Activated CD4-positive, alpha-beta T cell treated with anti-CD3 and anti-CD28 coated beads, Interleukin-2, amount 10 ng/mL, durations not matched to agents 24 days and 14 days (primary cell): Measurements from ENCODE around the gene ZBTB44. TPM values are rescaled to one million over a fixed set of nuclear protein-coding genes. Genes with fewer than 3 reads are reported as not detected.

ENCODE experiments used
- DNase-seq: peaks from one replicate; pipeline ENCODE4 v3.0.0; 2022
- H3K27ac Mint-ChIP-seq: one replicate; pipeline ENCODE4 v1.8.0; 2022; ENCODE audit warnings: mild to moderate bottlenecking, mixed read lengths
- H3K27me3 Mint-ChIP-seq: one replicate; pipeline ENCODE4 v1.8.0; 2022; ENCODE audit warnings: mixed read lengths
- H3K36me3 Mint-ChIP-seq: one replicate; pipeline ENCODE4 v1.8.0; 2022; ENCODE audit warnings: low read depth, mild to moderate bottlenecking, mixed read lengths
- H3K4me1 Mint-ChIP-seq: one replicate; pipeline ENCODE4 v1.8.0; 2021; ENCODE audit warnings: mixed read lengths
- H3K4me3 Mint-ChIP-seq: one replicate; pipeline ENCODE4 v1.8.0; 2022; ENCODE audit warnings: mild to moderate bottlenecking, moderate library complexity, mixed read lengths
- H3K9me3 Mint-ChIP-seq: one replicate; pipeline ENCODE4 v1.8.0; 2021; ENCODE audit warnings: mixed read lengths
- intact Hi-C: fragments of 100-400 bp; cut with micrococcal nuclease; formaldehyde crosslinking; loops from one replicate; pipeline ENCODE4 v1.15.1; 2023
- total RNA-seq: library from RNA; stranded (reverse); gene quantifications from 2 replicates; pipeline ENCODE4 v1.2.3, GENCODE V29; 2022

Gene ZBTB44
- total RNA-seq, 1 donor from 2014 or later, result 36.0 TPM

- Mint-ChIP-seq H3K27ac (no peak overlapping the region), H3K4me3 (no peak overlapping the region), H3K9me3 (no peaks in the 10 kb centered on the region), H3K36me3 (no peaks in the 10 kb centered on the region), H3K27me3 (no peaks in the 10 kb centered on the region), H3K4me1 (peaks cover 2% of the 10 kb centered on the region)
- no peak for DNase-seq
- intact Hi-C loops, result no loop called here
These were observed 91.3 kb downstream of the ZBTB44 start for GRCh38 chr11:130223291-130223971.

- H3K9me3 Mint-ChIP-seq, result no peaks in the 10 kb centered on the region
- no peaks in the 10 kb centered on the region for H3K36me3 Mint-ChIP-seq
- no peak for DNase-seq
- peaks cover 2% of the 10 kb centered on the region for H3K4me1 Mint-ChIP-seq
- no peak overlapping the region for H3K4me3 Mint-ChIP-seq
- intact Hi-C loops, result no loop called here
- H3K27me3 Mint-ChIP-seq, result no peaks in the 10 kb centered on the region
- no peak overlapping the region for H3K27ac Mint-ChIP-seq
These were observed 94.2 kb downstream of the ZBTB44 start for GRCh38 chr11:130220311-130221035.

GRCh38 chr11:130219148-130219547, 95.6 kb downstream of the ZBTB44 start:
- DNase-seq, result no peak
- intact Hi-C loops, result no loop called here
- H3K4me1 Mint-ChIP-seq, result peaks cover 2% of the 10 kb centered on the region
- no peaks in the 10 kb centered on the region for H3K9me3 Mint-ChIP-seq
- H3K36me3 Mint-ChIP-seq, result no peaks in the 10 kb centered on the region
- no peak overlapping the region for H3K4me3 Mint-ChIP-seq
- peaks cover 2% of the 10 kb centered on the region for H3K27me3 Mint-ChIP-seq
- H3K27ac Mint-ChIP-seq, result no peak overlapping the region

- H3K27me3 Mint-ChIP-seq, result peaks cover 2% of the 10 kb centered on the region
- no peaks in the 10 kb centered on the region for H3K36me3 Mint-ChIP-seq
- H3K27ac Mint-ChIP-seq, result no peak overlapping the region
- intact Hi-C loops, result no loop called here
- H3K4me3 Mint-ChIP-seq, result no peak overlapping the region
- no peak for DNase-seq
- no peaks in the 10 kb centered on the region for H3K9me3 Mint-ChIP-seq
- peaks cover 2% of the 10 kb centered on the region for H3K4me1 Mint-ChIP-seq
These were observed 96.1 kb downstream of the ZBTB44 start for GRCh38 chr11:130218501-130219070.

GRCh38 chr11:130217133-130218031, 97.3 kb downstream of the ZBTB44 start:
- intact Hi-C loops, result no loop called here
- Mint-ChIP-seq H3K27ac (no peak overlapping the region), H3K4me1 (no peaks in the 10 kb centered on the region)

GRCh38 chr11:130216591-130217132, 98.1 kb downstream of the ZBTB44 start:
- no peak overlapping the region for H3K4me3 Mint-ChIP-seq
- H3K27ac Mint-ChIP-seq, result no peak overlapping the region
- H3K27me3 Mint-ChIP-seq, result peaks cover 2% of the 10 kb centered on the region
- no peaks in the 10 kb centered on the region for H3K9me3 Mint-ChIP-seq
- H3K4me1 Mint-ChIP-seq, result no peaks in the 10 kb centered on the region
- intact Hi-C loops, result no loop called here
- no peak for DNase-seq
- H3K36me3 Mint-ChIP-seq, result no peaks in the 10 kb centered on the region

More at GRCh38 chr11:130217133-130218031, 97.3 kb downstream of the ZBTB44 start:
- Mint-ChIP-seq H3K36me3 (no peaks in the 10 kb centered on the region), H3K27me3 (peaks cover 2% of the 10 kb centered on the region), H3K9me3 (no peaks in the 10 kb centered on the region), H3K4me3 (no peak overlapping the region)
- DNase-seq, result no peak

GRCh38 chr11:130216221-130216550, 98.5 kb downstream of the ZBTB44 start:
- intact Hi-C loops, result no loop called here
- Mint-ChIP-seq H3K9me3 (no peaks in the 10 kb centered on the region), H3K27ac (no peak overlapping the region), H3K36me3 (no peaks in the 10 kb centered on the region), H3K27me3 (peaks cover 2% of the 10 kb centered on the region), H3K4me3 (no peak overlapping the region), H3K4me1 (no peaks in the 10 kb centered on the region)
- DNase-seq, result no peak

GRCh38 chr11:130215531-130216220, 99.0 kb downstream of the ZBTB44 start:
- no peak for DNase-seq
- H3K27ac Mint-ChIP-seq, result no peak overlapping the region
- intact Hi-C loops, result no loop called here
- no peak overlapping the region for H3K4me3 Mint-ChIP-seq
- peaks cover 2% of the 10 kb centered on the region for H3K27me3 Mint-ChIP-seq
- no peaks in the 10 kb centered on the region for H3K4me1 Mint-ChIP-seq
- no peaks in the 10 kb centered on the region for H3K36me3 Mint-ChIP-seq
- no peaks in the 10 kb centered on the region for H3K9me3 Mint-ChIP-seq

GRCh38 chr11:130214861-130215530, 99.7 kb downstream of the ZBTB44 start:
- Mint-ChIP-seq H3K4me3 (no peak overlapping the region), H3K27me3 (peaks cover 2% of the 10 kb centered on the region), H3K9me3 (no peaks in the 10 kb centered on the region), H3K36me3 (no peaks in the 10 kb centered on the region), H3K4me1 (no peaks in the 10 kb centered on the region), H3K27ac (no peak overlapping the region)
- intact Hi-C loops, result loop anchor here (5.0 kb wide), 1 partner anchor 647 kb away; no protein-coding TSS in a partner anchor
- DNase-seq, result no peak

- Mint-ChIP-seq H3K36me3 (no peaks in the 10 kb centered on the region), H3K27me3 (peaks cover 2% of the 10 kb centered on the region), H3K4me3 (no peak overlapping the region), H3K27ac (no peak overlapping the region), H3K4me1 (no peaks in the 10 kb centered on the region), H3K9me3 (no peaks in the 10 kb centered on the region)
- intact Hi-C loops, result loop anchor here (1.0 to 5.0 kb wide), 4 partner anchors 101 to 648 kb away; partner anchors contain the start of gene ZBTB44
- DNase-seq, result no peak
These were observed 100.8 kb downstream of the ZBTB44 start for GRCh38 chr11:130213979-130214281.

DNA sequence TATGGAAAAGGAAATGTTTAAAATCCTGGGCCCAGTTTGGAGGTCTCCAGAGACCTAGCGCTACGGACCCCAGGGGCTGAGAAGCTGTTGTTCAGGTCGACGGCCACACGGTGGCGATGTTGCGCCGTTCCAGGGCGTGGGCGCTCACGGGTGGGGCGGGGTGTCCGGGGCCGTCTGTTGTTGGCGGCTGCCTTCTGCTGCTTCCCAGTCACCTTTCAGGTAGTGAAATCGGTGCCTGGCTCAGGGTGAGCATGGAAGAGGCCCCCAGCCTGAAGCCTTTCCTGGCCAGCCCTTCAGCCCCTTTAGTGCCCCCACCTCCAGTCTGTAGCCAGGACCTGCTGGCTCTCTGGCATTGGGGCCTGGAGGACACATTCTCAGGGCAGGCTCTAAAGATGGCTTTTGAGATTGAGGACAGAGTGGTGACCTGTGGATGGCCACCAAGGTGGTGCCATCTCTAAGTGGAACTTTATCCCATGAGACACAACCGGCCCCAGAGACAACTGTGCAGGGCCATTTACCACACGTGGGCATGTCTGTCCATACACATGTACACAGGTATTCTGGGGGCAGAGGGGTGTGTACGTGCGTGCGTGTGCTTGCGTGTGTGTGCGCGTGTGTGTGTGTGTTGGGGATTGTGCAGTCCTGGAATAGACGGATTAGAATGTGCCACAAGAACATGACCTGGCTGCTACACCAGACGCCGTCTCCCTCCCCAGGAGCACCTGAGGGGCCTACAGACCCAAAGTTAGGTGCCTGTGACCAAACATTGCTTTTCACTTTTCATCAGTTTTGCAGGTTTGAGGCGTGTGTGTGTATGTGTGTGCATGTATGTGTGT, 101.4 kb downstream of the ZBTB44 start:
- H3K4me1 Mint-ChIP-seq, result no peaks in the 10 kb centered on the region
- intact Hi-C loops, result loop anchor here (1.0 to 5.0 kb wide), 4 partner anchors 101 to 649 kb away; partner anchors contain the start of gene ZBTB44
- peak; percentile 93 for DNase-seq
- no peak overlapping the region for H3K4me3 Mint-ChIP-seq
- no peaks in the 10 kb centered on the region for H3K36me3 Mint-ChIP-seq
- no peak overlapping the region for H3K27ac Mint-ChIP-seq
- H3K9me3 Mint-ChIP-seq, result no peaks in the 10 kb centered on the region
- peaks cover 2% of the 10 kb centered on the region for H3K27me3 Mint-ChIP-seq

DNA sequence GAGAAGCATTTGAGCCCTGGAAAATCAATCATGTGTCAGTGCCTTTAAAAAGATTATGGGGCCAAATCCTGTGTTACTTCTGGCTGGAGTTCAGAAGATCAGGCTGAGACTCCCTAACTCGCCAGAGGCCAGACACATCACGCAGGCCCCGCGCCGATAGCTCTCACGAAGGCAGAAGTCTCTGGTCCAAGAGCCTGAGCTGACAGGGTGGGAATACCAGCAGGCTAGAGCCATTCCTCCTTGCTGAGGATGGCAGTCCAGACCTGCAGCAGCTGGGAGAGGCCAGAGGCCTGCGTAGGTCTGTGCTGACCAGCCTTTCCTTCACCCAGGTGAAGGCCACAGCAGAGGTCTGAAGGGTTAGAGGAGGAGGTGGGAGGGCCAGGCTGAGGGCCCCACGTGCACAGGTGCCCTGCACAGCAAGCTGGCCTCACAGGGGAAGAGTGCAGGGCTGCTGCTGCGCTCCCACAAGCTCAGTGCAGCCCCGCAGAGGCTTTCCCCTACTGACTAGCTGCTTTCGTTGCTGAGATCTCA, 102.2 kb downstream of the ZBTB44 start:
- Mint-ChIP-seq H3K9me3 (no peaks in the 10 kb centered on the region), H3K27me3 (peaks cover 2% of the 10 kb centered on the region), H3K27ac (no peak overlapping the region), H3K4me1 (no peaks in the 10 kb centered on the region), H3K36me3 (no peaks in the 10 kb centered on the region), H3K4me3 (no peak overlapping the region)
- intact Hi-C loops, result loop anchor here (2.0 to 5.0 kb wide), 2 partner anchors 102 to 650 kb away; partner anchors contain the start of gene ZBTB44
- no peak for DNase-seq
